ENCODE data around the gene ZNF398.

The ZNF398 gene

DNA sequence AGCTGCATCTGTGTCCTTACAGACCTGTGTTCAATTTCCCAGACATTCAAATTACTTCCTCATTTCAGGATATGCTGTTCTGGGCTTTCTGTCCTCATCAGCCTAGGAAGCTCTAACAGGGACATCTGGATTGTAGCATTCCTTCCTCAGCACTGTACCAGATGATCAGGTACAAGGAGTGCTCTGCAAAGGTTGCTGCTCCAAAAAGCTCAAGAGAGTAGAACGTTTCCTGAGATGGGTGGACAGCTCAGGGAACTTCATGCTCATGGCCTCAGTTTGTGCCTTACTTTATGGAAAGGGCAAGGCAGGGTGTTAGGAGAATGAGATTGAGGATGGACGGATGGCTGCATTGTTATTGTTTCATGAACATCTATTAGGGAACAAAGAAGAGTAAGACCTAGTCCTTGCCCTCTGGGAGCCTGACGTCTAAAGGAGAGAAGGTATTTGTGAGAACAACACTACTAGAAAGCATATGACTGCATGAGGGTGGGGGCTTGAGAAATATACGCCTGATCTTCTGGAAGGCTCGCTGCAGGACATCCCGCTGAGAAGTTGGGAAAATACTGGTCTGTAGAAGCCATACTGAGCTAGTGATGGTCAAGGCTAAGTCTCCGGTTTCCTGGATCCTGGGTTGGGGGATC, 81.7 kb downstream of the ZNF398 start:
- DNase-seq, result no peak

DNA sequence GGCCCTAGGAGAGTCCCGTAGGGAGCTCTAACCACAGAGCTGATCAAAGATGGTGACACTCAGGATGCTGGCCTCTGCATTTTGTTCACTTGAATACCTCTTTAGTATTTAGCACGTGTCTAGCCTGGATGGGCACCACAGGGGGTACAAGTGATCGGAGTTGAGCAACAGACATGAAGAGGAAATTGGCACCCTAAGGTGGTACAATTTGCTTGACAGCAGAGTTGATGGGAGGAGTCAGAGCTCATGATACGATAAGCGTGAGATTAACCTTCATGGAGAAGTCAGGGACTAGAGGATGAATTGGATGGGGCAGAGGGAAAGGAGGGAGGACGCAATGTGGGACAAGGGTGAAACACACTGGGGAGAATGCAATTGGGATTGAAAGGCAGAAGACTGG, 82.3 kb downstream of the ZNF398 start:
- no peak for DNase-seq

DNA sequence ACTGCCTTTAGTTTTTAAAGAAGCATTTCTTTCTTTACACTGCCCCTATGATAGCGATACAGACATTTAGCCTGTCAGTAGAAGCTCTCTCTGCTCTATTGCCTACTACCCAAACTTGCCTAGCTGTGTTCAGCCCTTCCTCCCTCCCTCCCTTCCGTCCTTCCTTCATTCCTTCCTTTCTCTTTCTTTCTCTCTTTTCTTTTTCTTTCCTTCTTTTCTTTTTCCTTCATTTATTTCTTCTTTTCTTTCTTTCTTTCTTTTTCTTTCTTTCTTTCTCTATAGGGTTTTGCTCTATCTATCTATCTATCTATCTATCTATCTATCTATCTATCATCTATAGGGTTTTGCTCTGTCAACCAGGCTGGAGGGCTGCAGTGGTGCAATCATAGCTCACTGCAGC, 85.1 kb downstream of the ZNF398 start:
- DNase-seq, result no peak
